Caco-2 (cell line): ENCODE data around the gene ABHD11. TPM values are rescaled to one million over a fixed set of nuclear protein-coding genes. Genes with fewer than 3 reads are reported as not detected.

Source experiments
- BruUV-seq: library from RNA; stranded (reverse); fragments of 400-500 nt; replicated peaks from 2 replicates; lab custom pipeline; 2021; lab: Mats Ljungman, UMichigan
- CTCF ChIA-PET: fragments of 300-600 bp; sonication (Branson Sonifier 250); formaldehyde crosslinking; loops from one replicate; lab custom pipeline; 2022; ENCODE audit warnings: antibody characterized with exemption; lab: Charles Lee
- POLR2A ChIA-PET: fragments of 300-600 bp; sonication (Branson Sonifier 250); formaldehyde crosslinking; loops from one replicate; lab custom pipeline; 2022; ENCODE audit warnings: antibody characterized with exemption; lab: Charles Lee
- DNase-seq, 2 experiments: peaks; one replicate each; pipeline versions ENCODE4 v3.0.0 to v3.0.0-alpha.2; 2020 to 2022
- H3K27me3 ChIP-seq: replicated peaks from 2 replicates; pipeline ENCODE4 v1.6.0; 2011; ENCODE audit warnings: low read length; ENCODE audit not compliant: control insufficient read depth, insufficient read depth
- H3K36me3 ChIP-seq: 2 replicates; pipeline ENCODE4 v1.5.1; 2011; ENCODE audit warnings: low read length; ENCODE audit not compliant: control insufficient read depth, insufficient read depth
- H3K4me1 ChIP-seq: fragments of 250-450 bp; sonication (Bioruptor Pico); 2 replicates; pipeline ENCODE4 v1.5.1; 2020; ENCODE audit warnings: mild to moderate bottlenecking
- H3K4me3 ChIP-seq: 2 replicates; pipeline ENCODE4 v1.5.1; 2011; ENCODE audit warnings: low read depth, mild to moderate bottlenecking, control low read depth, low read length
- H3K9me3 ChIP-seq: fragments of 250-450 bp; sonication (Bioruptor Pico); 2 replicates; pipeline ENCODE4 v1.5.1; 2020; ENCODE audit warnings: mild to moderate bottlenecking, moderate library complexity
- H3K27ac Mint-ChIP-seq: one replicate; pipeline ENCODE4 v1.8.0; 2022; ENCODE audit warnings: mixed read lengths; ENCODE audit not compliant: unreplicated experiment
- H3K27me3 Mint-ChIP-seq: one replicate; pipeline ENCODE4 v1.8.0; 2022; ENCODE audit warnings: mixed read lengths; ENCODE audit not compliant: insufficient read depth, unreplicated experiment
- H3K36me3 Mint-ChIP-seq: one replicate; pipeline ENCODE4 v1.8.0; 2022; ENCODE audit warnings: mild to moderate bottlenecking, mixed read lengths; ENCODE audit not compliant: insufficient read depth, unreplicated experiment
- H3K4me1 Mint-ChIP-seq: one replicate; pipeline ENCODE4 v1.8.0; 2022; ENCODE audit warnings: low read depth, mixed read lengths; ENCODE audit not compliant: unreplicated experiment
- H3K4me3 Mint-ChIP-seq: one replicate; pipeline ENCODE4 v1.8.0; 2022; ENCODE audit warnings: mild to moderate bottlenecking, moderate library complexity, mixed read lengths; ENCODE audit not compliant: unreplicated experiment
- H3K9me3 Mint-ChIP-seq: one replicate; pipeline ENCODE4 v1.8.0; 2022; ENCODE audit warnings: mixed read lengths; ENCODE audit not compliant: unreplicated experiment
- CTCF ChIP-seq, 2 experiments: fragments of 200-600 bp in 1 of 2; IDR thresholded peaks; 1 replicate in 1 of 2; 2 replicates in 1 of 2; pipeline versions ENCODE4 v1.5.1 to v1.8.0; 2011 to 2022; ENCODE audit warnings: antibody characterized with exemption in 1 of 2, control low read depth in 1 of 2, inconsistent platforms in 1 of 2, low read depth in 1 of 2, low read length in 1 of 2, mild to moderate bottlenecking in 1 of 2, moderate library complexity in 1 of 2; ENCODE audit not compliant: insufficient read depth in 1 of 2, severe bottlenecking in 1 of 2, unreplicated experiment in 1 of 2
- intact Hi-C: fragments of 100-400 bp; cut with micrococcal nuclease; formaldehyde crosslinking; loops from one replicate; pipeline ENCODE4 v1.10.0; 2022; ENCODE audit not compliant: unreplicated experiment
- total RNA-seq: library from RNA; stranded (reverse); gene quantifications from 2 replicates; pipeline ENCODE4 v1.2.3, GENCODE V29; 2022

ABHD11 gene
- total RNA-seq, 1 experiment from 2014 or later = 38.9 TPM

GRCh38 chr7:73761854-73762658 is 23.5 kb upstream of the ABHD11 start:
- Mint-ChIP-seq H3K4me1 (peaks cover 8% of the 10 kb centered on the region), H3K36me3 (no peaks in the 10 kb centered on the region), H3K9me3 (no peaks in the 10 kb centered on the region), H3K27ac (no peak overlapping the region), H3K4me3 (no peak overlapping the region), H3K27me3 (no peaks in the 10 kb centered on the region)
- CTCF ChIA-PET = no interaction called here
- TF ChIP-seq CTCF (IDR thresholded peaks at IDR 0.05; ENCODE audit: insufficient read depth in 1 of 2, low read depth in 1 of 2, low read length in 1 of 2, severe bottlenecking in 1 of 2, unreplicated experiment in 1 of 2) = no peak
- H3K4me1 ChIP-seq = peaks cover 7% of the 10 kb centered on the region; the same call in 1 of the 2 replicates
- no peak overlapping the region for H3K4me3 ChIP-seq
- intact Hi-C loops = no loop called here
- H3K27me3 ChIP-seq = no peaks in the 10 kb centered on the region
- no peaks in the 10 kb centered on the region for H3K36me3 ChIP-seq
- DNase-seq = no peak
- POLR2A ChIA-PET = no interaction called here
- no peaks in the 10 kb centered on the region for H3K9me3 ChIP-seq
- no TSS peak for BruUV-seq

GRCh38 chr7:73758581-73759138 is 20.1 kb upstream of the ABHD11 start:
- Histone ChIP-seq H3K4me3 (no peak overlapping the region), H3K4me1 (peaks cover 7% of the 10 kb centered on the region; the same call in 1 of the 2 replicates), H3K27me3 (no peaks in the 10 kb centered on the region), H3K36me3 (no peaks in the 10 kb centered on the region), H3K9me3 (no peaks in the 10 kb centered on the region)
- BruUV-seq = no TSS peak
- no peak for TF ChIP-seq CTCF (IDR thresholded peaks at IDR 0.05; ENCODE audit: insufficient read depth in 1 of 2, low read depth in 1 of 2, low read length in 1 of 2, severe bottlenecking in 1 of 2, unreplicated experiment in 1 of 2)
- Mint-ChIP-seq H3K4me3 (no peak overlapping the region), H3K9me3 (no peaks in the 10 kb centered on the region), H3K27me3 (no peaks in the 10 kb centered on the region), H3K4me1 (peaks cover 8% of the 10 kb centered on the region), H3K27ac (no peak overlapping the region), H3K36me3 (no peaks in the 10 kb centered on the region)
- ChIA-PET POLR2A (no interaction called here), CTCF (no interaction called here)
- intact Hi-C loops = no loop called here
- DNase-seq = no peak

GRCh38 chr7:73749931-73750776 is 11.6 kb upstream of the ABHD11 start:
- no peak overlapping the region for H3K4me3 Mint-ChIP-seq

More at GRCh38 chr7:73749931-73750776, 11.6 kb upstream of the ABHD11 start:
- CTCF ChIA-PET = no interaction called here
- no peaks in the 10 kb centered on the region for H3K9me3 ChIP-seq
- Mint-ChIP-seq H3K4me1 (peaks cover 18% of the 10 kb centered on the region), H3K9me3 (peaks cover 9% of the 10 kb centered on the region), H3K36me3 (peaks cover 6% of the 10 kb centered on the region), H3K27ac (peak overlapping the region; percentile 66), H3K27me3 (no peaks in the 10 kb centered on the region)
- intact Hi-C loops = no loop called here
- 0 out of 2 replicates have a peak, but pooled peaks cover 3% of the 10 kb centered on the region for H3K4me1 ChIP-seq
- H3K27me3 ChIP-seq = no peaks in the 10 kb centered on the region
- H3K4me3 ChIP-seq = no peak overlapping the region
- POLR2A ChIA-PET = interaction anchor here (1.4 kb wide), 1 partner anchor 11 kb away, joined by 4 read pairs; the partner anchor contains the start of gene ABHD11
- DNase-seq = no peak
- BruUV-seq = no TSS peak
- H3K36me3 ChIP-seq = no peaks in the 10 kb centered on the region
- TF ChIP-seq CTCF (IDR thresholded peaks at IDR 0.05; ENCODE audit: insufficient read depth in 1 of 2, low read depth in 1 of 2, low read length in 1 of 2, severe bottlenecking in 1 of 2, unreplicated experiment in 1 of 2) = no peak
